ENCODE results near the gene RCCD1. TPM values are rescaled to one million over a fixed set of nuclear protein-coding genes. Genes with fewer than 3 reads are reported as not detected.
A peak's percentile ranks its signal among the peaks of the same experiment; 100 is the strongest.

RCCD1 gene
- total RNA-seq, 1 donor from 2014 or later: 5.2 TPM

DNA sequence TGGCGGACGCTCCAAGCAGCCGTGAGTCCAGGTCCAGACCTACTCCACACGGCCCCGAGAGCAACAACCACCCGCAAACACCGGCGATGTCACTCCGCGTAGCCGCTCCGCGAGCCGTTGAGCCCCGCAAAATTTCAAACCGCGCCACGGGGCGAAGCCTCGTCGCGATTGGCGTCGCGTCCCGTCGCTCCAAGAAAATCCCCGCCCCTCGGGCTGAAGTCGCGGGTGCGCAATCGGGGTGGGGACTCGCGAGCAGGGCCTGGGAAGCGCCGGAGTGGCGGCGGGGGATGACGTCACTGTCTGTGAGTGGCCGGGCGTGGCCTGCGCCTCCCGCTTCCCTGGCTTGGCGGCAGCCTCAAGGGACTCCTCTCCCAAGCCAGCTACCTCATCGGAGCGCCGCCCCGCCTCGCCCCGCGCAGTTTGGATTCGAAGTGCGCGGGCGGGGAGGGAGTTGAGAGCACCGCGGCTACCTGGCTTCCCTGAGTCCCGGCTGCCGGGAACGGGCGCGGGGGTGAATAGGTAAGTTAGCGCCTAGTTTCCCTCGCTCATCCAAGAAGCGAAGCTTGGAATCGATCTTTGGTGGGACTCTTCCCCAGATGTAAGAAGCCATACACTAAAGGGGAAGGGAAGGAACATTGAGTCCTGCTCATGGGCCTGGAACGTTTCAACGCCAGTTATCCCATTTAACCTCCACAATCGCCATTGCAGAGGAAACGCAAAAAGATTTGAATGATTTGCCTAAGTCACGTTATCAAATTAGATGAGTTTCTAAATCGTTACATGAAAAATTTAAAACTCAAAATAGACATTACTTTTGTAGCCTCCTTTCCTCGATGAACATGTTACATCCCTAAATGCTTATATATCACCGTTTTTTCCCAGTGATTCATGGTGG is 40.0 kb downstream of the RCCD1 start, which contains the start of gene PRC1:
Gene PRC1, minus strand, starts transcription at position 119 of the 895 bp plus-strand sequence. Its CDS starts 118 bp downstream, at position 1.
- Mint-ChIP-seq H3K36me3 (ENCODE audit: low read depth, unreplicated experiment) (peaks cover 16% of the 10 kb centered on the region), H3K27ac (ENCODE audit: unreplicated experiment) (peak within 1 kb of the TSS; percentile 95), H3K27me3 (ENCODE audit: unreplicated experiment) (peaks cover 8% of the 10 kb centered on the region), H3K9me3 (ENCODE audit: unreplicated experiment) (no peaks in the 10 kb centered on the region), H3K4me3 (ENCODE audit: unreplicated experiment) (peak within 1 kb of the TSS; percentile 99), H3K4me1 (ENCODE audit: unreplicated experiment) (peaks cover 15% of the 10 kb centered on the region)
- TF ChIP-seq, protein P1, sequence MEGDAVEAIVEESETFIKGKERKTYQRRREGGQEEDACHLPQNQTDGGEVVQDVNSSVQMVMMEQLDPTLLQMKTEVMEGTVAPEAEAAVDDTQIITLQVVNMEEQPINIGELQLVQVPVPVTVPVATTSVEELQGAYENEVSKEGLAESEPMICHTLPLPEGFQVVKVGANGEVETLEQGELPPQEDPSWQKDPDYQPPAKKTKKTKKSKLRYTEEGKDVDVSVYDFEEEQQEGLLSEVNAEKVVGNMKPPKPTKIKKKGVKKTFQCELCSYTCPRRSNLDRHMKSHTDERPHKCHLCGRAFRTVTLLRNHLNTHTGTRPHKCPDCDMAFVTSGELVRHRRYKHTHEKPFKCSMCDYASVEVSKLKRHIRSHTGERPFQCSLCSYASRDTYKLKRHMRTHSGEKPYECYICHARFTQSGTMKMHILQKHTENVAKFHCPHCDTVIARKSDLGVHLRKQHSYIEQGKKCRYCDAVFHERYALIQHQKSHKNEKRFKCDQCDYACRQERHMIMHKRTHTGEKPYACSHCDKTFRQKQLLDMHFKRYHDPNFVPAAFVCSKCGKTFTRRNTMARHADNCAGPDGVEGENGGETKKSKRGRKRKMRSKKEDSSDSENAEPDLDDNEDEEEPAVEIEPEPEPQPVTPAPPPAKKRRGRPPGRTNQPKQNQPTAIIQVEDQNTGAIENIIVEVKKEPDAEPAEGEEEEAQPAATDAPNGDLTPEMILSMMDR (IDR thresholded peaks at IDR 0.05; ENCODE audit: unreplicated experiment): no peak
- DNase-seq (ENCODE audit: low spot score): peak; percentile 98

DNA sequence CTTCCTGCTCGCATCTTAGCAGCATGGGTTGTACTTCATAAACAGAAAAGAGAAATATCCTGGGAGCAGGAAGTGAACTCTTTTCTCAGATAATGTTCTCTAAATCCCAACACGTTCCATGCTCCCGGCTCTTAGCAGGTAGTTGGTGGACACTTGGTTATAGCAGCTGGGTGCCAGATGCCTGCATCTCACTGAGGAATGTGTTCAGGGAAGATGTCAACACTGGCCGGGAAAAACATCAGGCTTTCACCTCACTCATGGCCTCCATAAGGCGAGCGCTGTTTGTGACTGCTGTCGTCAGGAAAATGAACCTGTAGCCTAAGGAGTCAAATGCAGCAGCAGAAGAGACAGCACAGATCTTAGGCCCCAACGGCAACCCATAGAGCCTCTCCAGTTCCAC is 44.1 kb downstream of the RCCD1 start:
- Mint-ChIP-seq H3K9me3 (ENCODE audit: unreplicated experiment) (no peaks in the 10 kb centered on the region), H3K4me3 (ENCODE audit: unreplicated experiment) (no peak overlapping the region), H3K36me3 (ENCODE audit: low read depth, unreplicated experiment) (peaks cover 36% of the 10 kb centered on the region), H3K4me1 (ENCODE audit: unreplicated experiment) (peaks cover 11% of the 10 kb centered on the region), H3K27ac (ENCODE audit: unreplicated experiment) (no peak overlapping the region), H3K27me3 (ENCODE audit: unreplicated experiment) (peaks cover 8% of the 10 kb centered on the region)
- no peak for DNase-seq (ENCODE audit: low spot score)
- TF ChIP-seq, protein P1 (IDR thresholded peaks at IDR 0.05; ENCODE audit: unreplicated experiment): no peak

DNA sequence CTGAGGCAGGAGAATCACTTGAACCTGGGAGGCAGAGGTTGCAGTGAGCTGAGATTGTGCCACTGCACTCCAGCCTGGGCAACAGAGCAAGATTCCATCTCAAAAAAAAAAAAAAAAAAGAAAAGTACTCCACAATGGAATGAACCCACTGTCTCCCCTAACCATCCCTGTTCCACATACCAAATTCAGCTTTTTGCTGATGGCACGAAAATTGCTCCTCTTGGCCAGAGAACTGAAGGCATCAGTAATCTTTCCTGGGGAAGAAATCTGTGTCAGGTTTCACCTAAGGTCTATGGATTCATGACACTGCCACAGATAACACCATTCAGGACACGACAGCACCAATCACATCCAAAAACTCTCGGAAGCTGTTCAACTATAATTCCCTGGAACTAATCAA is 46.5 kb downstream of the RCCD1 start:
- no peak overlapping the region for H3K4me3 Mint-ChIP-seq (ENCODE audit: unreplicated experiment)
- TF ChIP-seq, protein P1 (IDR thresholded peaks at IDR 0.05; ENCODE audit: unreplicated experiment): no peak
- no peak for DNase-seq (ENCODE audit: low spot score)

DNA sequence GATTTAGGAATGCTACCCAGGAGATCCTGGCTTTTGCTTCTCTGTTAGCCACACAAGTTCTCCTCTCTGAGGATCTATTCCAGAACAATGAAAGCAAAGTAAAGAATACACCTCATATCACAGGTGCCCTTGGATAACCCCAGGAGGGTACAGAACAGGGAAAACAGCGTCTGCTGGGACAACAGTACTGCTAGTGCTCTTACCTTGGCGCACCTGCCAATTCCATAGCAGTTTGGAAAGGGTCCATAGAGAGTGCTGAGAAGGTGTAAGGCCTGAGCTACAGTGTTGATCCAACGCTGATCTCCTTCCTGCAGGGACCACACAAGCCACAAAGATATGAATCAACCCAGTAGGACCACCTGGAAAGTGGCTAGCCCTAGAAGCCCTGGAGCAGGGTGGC is 52.6 kb downstream of the RCCD1 start:
- Mint-ChIP-seq H3K27ac (ENCODE audit: unreplicated experiment) (no peak overlapping the region), H3K36me3 (ENCODE audit: low read depth, unreplicated experiment) (peaks cover 27% of the 10 kb centered on the region), H3K4me3 (ENCODE audit: unreplicated experiment) (peak overlapping the region; percentile 74), H3K27me3 (ENCODE audit: unreplicated experiment) (no peaks in the 10 kb centered on the region), H3K9me3 (ENCODE audit: unreplicated experiment) (no peaks in the 10 kb centered on the region), H3K4me1 (ENCODE audit: unreplicated experiment) (peaks cover 9% of the 10 kb centered on the region)
- TF ChIP-seq, protein P1 (IDR thresholded peaks at IDR 0.05; ENCODE audit: unreplicated experiment): no peak
- DNase-seq (ENCODE audit: low spot score): no peak

More for the DNA sequence above, 46.5 kb downstream of the RCCD1 start:
- H3K4me1 Mint-ChIP-seq (ENCODE audit: unreplicated experiment): no peaks in the 10 kb centered on the region
- H3K27me3 Mint-ChIP-seq (ENCODE audit: unreplicated experiment): peaks cover 3% of the 10 kb centered on the region
- no peaks in the 10 kb centered on the region for H3K9me3 Mint-ChIP-seq (ENCODE audit: unreplicated experiment)
- no peak overlapping the region for H3K27ac Mint-ChIP-seq (ENCODE audit: unreplicated experiment)
- H3K36me3 Mint-ChIP-seq (ENCODE audit: low read depth, unreplicated experiment): peaks cover 41% of the 10 kb centered on the region

Other genes starting within 250 kb of the RCCD1 start
- gene BLM, start 237.5 kb upstream of the RCCD1 start, total RNA-seq (ENCODE audit: unreplicated experiment): 11.5 TPM
- 143 TPM for gene FURIN, start 86.3 kb upstream of the RCCD1 start, total RNA-seq (ENCODE audit: unreplicated experiment)
- 56.3 TPM for gene FES, start 70.4 kb upstream of the RCCD1 start, total RNA-seq (ENCODE audit: unreplicated experiment)
- 72.2 TPM for gene MAN2A2, start 51.6 kb upstream of the RCCD1 start, total RNA-seq (ENCODE audit: unreplicated experiment)
- gene HDDC3, start 22.3 kb upstream of the RCCD1 start, total RNA-seq (ENCODE audit: unreplicated experiment): 14.5 TPM
- gene UNC45A, start 19.6 kb upstream of the RCCD1 start, total RNA-seq (ENCODE audit: unreplicated experiment): 102 TPM
- 19.5 TPM for gene PRC1, start 39.7 kb downstream of the RCCD1 start, total RNA-seq (ENCODE audit: unreplicated experiment)
- 16.0 TPM for gene VPS33B, start 67.7 kb downstream of the RCCD1 start, total RNA-seq (ENCODE audit: unreplicated experiment)
- 0.26 TPM for gene SV2B, start 145.4 kb downstream of the RCCD1 start, total RNA-seq (ENCODE audit: unreplicated experiment)

Data from endothelial cell (in vitro differentiated cells).